HEK293T (cell line): Measurements from ENCODE around the gene COG2.
A peak's percentile ranks its signal among the peaks of the same experiment; 100 is the strongest.

ENCODE experiments used
- CTCF ChIA-PET: fragments of 350-600 bp; formaldehyde crosslinking; extraction: SDS; loops from one replicate; lab custom pipeline; 2021; ENCODE audit warnings: antibody characterized with exemption, inconsistent platforms; lab: Yijun Ruan, JAX
- POLR2A ChIA-PET: fragments of 350-600 bp; formaldehyde crosslinking; extraction: SDS; loops from one replicate; lab custom pipeline; 2020; ENCODE audit warnings: antibody characterized with exemption, inconsistent platforms; lab: Yijun Ruan, JAX
- DNase-seq: peaks from one replicate; pipeline ENCODE4 v3.0.0; 2012; ENCODE audit warnings: mixed read lengths; ENCODE audit errors: extremely low spot score
- ARNT ChIP-seq: fragments of 450-650 bp; IDR thresholded peaks from 2 replicates; pipeline ENCODE4 v1.6.1; 2017; ENCODE audit warnings: mild to moderate bottlenecking
- BHLHE40 ChIP-seq: fragments of 450-650 bp; IDR thresholded peaks from 2 replicates; pipeline ENCODE4 v1.6.1; 2016; ENCODE audit warnings: mild to moderate bottlenecking, moderate library complexity, borderline replicate concordance
- CTBP1 ChIP-seq: fragments of 450-650 bp; IDR thresholded peaks from 2 replicates; pipeline ENCODE4 v1.6.1; 2016; ENCODE audit warnings: borderline replicate concordance
- ELF4 ChIP-seq: fragments of 450-650 bp; IDR thresholded peaks from 2 replicates; pipeline ENCODE4 v1.6.1; 2017; ENCODE audit warnings: antibody characterized with exemption
- FOXA1 ChIP-seq: fragments of 450-650 bp; IDR thresholded peaks from 2 replicates; pipeline ENCODE4 v1.6.1; 2016; ENCODE audit warnings: mild to moderate bottlenecking
- FOXK2 ChIP-seq: fragments of 450-650 bp; IDR thresholded peaks from 2 replicates; pipeline ENCODE4 v1.6.1; 2016; ENCODE audit warnings: mild to moderate bottlenecking
- FOXM1 ChIP-seq: fragments of 450-650 bp; IDR thresholded peaks from 2 replicates; pipeline ENCODE4 v1.6.1; 2017; ENCODE audit warnings: mild to moderate bottlenecking, borderline replicate concordance
- HDGF ChIP-seq: fragments of 450-650 bp; IDR thresholded peaks from 2 replicates; pipeline ENCODE4 v1.6.1; 2017; ENCODE audit warnings: antibody characterized with exemption, borderline replicate concordance
- L3MBTL2 ChIP-seq: fragments of 450-650 bp; conservative IDR thresholded peaks from 2 replicates; pipeline ENCODE4 v1.6.1; 2016; ENCODE audit warnings: mild to moderate bottlenecking
- LEF1 ChIP-seq: fragments of 450-650 bp; IDR thresholded peaks from 2 replicates; pipeline ENCODE4 v1.6.1; 2017; ENCODE audit warnings: mild to moderate bottlenecking, borderline replicate concordance
- NFRKB ChIP-seq: fragments of 450-650 bp; IDR thresholded peaks from 2 replicates; pipeline ENCODE4 v1.6.1; 2016; ENCODE audit warnings: mild to moderate bottlenecking, moderate library complexity
- PKNOX1 ChIP-seq: fragments of 450-650 bp; IDR thresholded peaks from 2 replicates; pipeline ENCODE4 v1.6.1; 2016
- SP1 ChIP-seq: fragments of 450-650 bp; IDR thresholded peaks from 2 replicates; pipeline ENCODE4 v1.6.1; 2017
- SUZ12 ChIP-seq: fragments of 450-650 bp; IDR thresholded peaks from 2 replicates; pipeline ENCODE4 v1.6.1; 2016; ENCODE audit warnings: mild to moderate bottlenecking
- TARDBP ChIP-seq: fragments of 450-650 bp; IDR thresholded peaks from 2 replicates; pipeline ENCODE4 v1.6.1; 2016
- ZNF384 ChIP-seq: fragments of 450-650 bp; IDR thresholded peaks from 2 replicates; pipeline ENCODE4 v1.6.1; 2016

The COG2 gene

GRCh38 chr1:230680300-230681025, 38.2 kb downstream of the COG2 start:
- no peak for DNase-seq
- TF ChIP-seq ARNT (no peak), L3MBTL2 (no peak), FOXK2 (no peak)
- ChIA-PET POLR2A (no interaction called here), CTCF (no interaction called here)

- ChIA-PET POLR2A (no interaction called here), CTCF (no interaction called here)
- DNase-seq: peak; percentile 55
- TF ChIP-seq ELF4 (no peak), SP1 (no peak), HDGF (no peak), FOXK2 (no peak), NFRKB (no peak), L3MBTL2 (no peak), TARDBP (no peak), ARNT (no peak)
These were observed 39.3 kb downstream of the COG2 start for GRCh38 chr1:230681599-230681998.

GRCh38 chr1:230682274-230682673, 40.0 kb downstream of the COG2 start:
- CTCF ChIA-PET: no interaction called here
- no peak for TF ChIP-seq HDGF
- TF ChIP-seq FOXK2: no peak
- no peak for TF ChIP-seq FOXA1
- TF ChIP-seq L3MBTL2: no peak
- TF ChIP-seq SP1: no peak
- TF ChIP-seq CTBP1: no peak
- TF ChIP-seq NFRKB: no peak
- TF ChIP-seq ZNF384: no peak
- POLR2A ChIA-PET: interaction anchor here (0.6 kb wide), 1 partner anchor 560 kb away, joined by 3 read pairs; no protein-coding TSS in a partner anchor

GRCh38 chr1:230682882-230683610, 40.8 kb downstream of the COG2 start:
- POLR2A ChIA-PET: interaction anchor here (0.6 kb wide), 1 partner anchor 559 kb away, joined by 3 read pairs; no protein-coding TSS in a partner anchor

More at GRCh38 chr1:230682274-230682673, 40.0 kb downstream of the COG2 start:
- no peak for DNase-seq

GRCh38 chr1:230684146-230684545, 41.9 kb downstream of the COG2 start:
- DNase-seq: no peak
- POLR2A ChIA-PET: no interaction called here
- TF ChIP-seq LEF1 (no peak), BHLHE40 (no peak), TARDBP (no peak), PKNOX1 (no peak), ARNT (no peak), SP1 (no peak), FOXM1 (no peak)
- CTCF ChIA-PET: interaction anchor here (0.7 kb wide), 1 partner anchor 383 kb away, joined by 4 read pairs; no protein-coding TSS in a partner anchor

More at GRCh38 chr1:230682882-230683610, 40.8 kb downstream of the COG2 start:
- CTCF ChIA-PET: no interaction called here
- TF ChIP-seq LEF1 (no peak), ELF4 (no peak), FOXA1 (no peak), TARDBP (no peak), NFRKB (no peak), FOXK2 (no peak), ARNT (no peak), BHLHE40 (no peak), PKNOX1 (no peak), CTBP1 (no peak), HDGF (no peak), SP1 (no peak), L3MBTL2 (no peak), SUZ12 (no peak)
- DNase-seq: no peak

GRCh38 chr1:230684998-230685397, 42.7 kb downstream of the COG2 start:
- no peak for DNase-seq
- ChIA-PET CTCF (no interaction called here), POLR2A (no interaction called here)
- TF ChIP-seq FOXK2 (no peak), ELF4 (no peak), ARNT (no peak), SP1 (no peak), CTBP1 (no peak), L3MBTL2 (no peak), TARDBP (no peak), HDGF (no peak), LEF1 (no peak)

GRCh38 chr1:230686747-230687146, 44.5 kb downstream of the COG2 start:
- TF ChIP-seq HDGF: no peak
- TF ChIP-seq BHLHE40: no peak
- POLR2A ChIA-PET: no interaction called here
- CTCF ChIA-PET: no interaction called here
- no peak for DNase-seq
